ENCODE data around the gene ZNF496.

GRCh38 chr1:247288341-247288740 is 43.3 kb downstream of the ZNF496 start:
- TF ChIP-seq NFRKB (IDR thresholded peaks at IDR 0.05): no peak
- no peak for TF ChIP-seq BHLHE40 (IDR thresholded peaks at IDR 0.05; ENCODE audit: borderline replicate concordance)
- no peak for TF ChIP-seq ELF4 (IDR thresholded peaks at IDR 0.05)
- no peak for TF ChIP-seq SP1 (IDR thresholded peaks at IDR 0.05)
- TF ChIP-seq FOXA1 (IDR thresholded peaks at IDR 0.05): no peak
- no peak for TF ChIP-seq HDGF (IDR thresholded peaks at IDR 0.05; ENCODE audit: borderline replicate concordance)
- TF ChIP-seq ARNT (IDR thresholded peaks at IDR 0.05): no peak
- TF ChIP-seq SUZ12 (IDR thresholded peaks at IDR 0.05): no peak
- TF ChIP-seq FOXM1 (IDR thresholded peaks at IDR 0.05; ENCODE audit: borderline replicate concordance): no peak
- TF ChIP-seq ZNF384 (IDR thresholded peaks at IDR 0.05): no peak
- TF ChIP-seq PKNOX1 (IDR thresholded peaks at IDR 0.05): no peak
- no peak for TF ChIP-seq LEF1 (IDR thresholded peaks at IDR 0.05; ENCODE audit: borderline replicate concordance)
- TF ChIP-seq FOXK2 (IDR thresholded peaks at IDR 0.05): no peak
- TF ChIP-seq TARDBP (IDR thresholded peaks at IDR 0.05): no peak
